GM23338 (cell line): ENCODE data around the gene POU2F3. TPM values are rescaled to one million over a fixed set of nuclear protein-coding genes. Genes with fewer than 3 reads are reported as not detected.

ENCODE experiments used
- ATAC-seq: fragments of 200-7000 bp; cut with Tn5 transposase; 3 replicates; pipeline ENCODE4 v1.9.1; 2020
- DNase-seq: peaks from one replicate; pipeline ENCODE4 v3.0.0-alpha.2; 2015; ENCODE audit warnings: low spot score
- H2AFZ ChIP-seq: fragments of 200-600 bp; sonication (generic); 2 replicates; pipeline ENCODE4 v1.8.0; 2016; ENCODE audit warnings: antibody characterized with exemption, mild to moderate bottlenecking, moderate library complexity
- H3F3A ChIP-seq: fragments of 200-600 bp; sonication (generic); replicated peaks from 2 replicates; pipeline ENCODE4 v1.8.0; 2017; ENCODE audit warnings: antibody characterized with exemption, mixed run types, low read depth
- H3K27ac ChIP-seq: fragments of 200-600 bp; sonication (generic); 2 replicates; pipeline ENCODE4 v1.6.1; 2016; ENCODE audit warnings: low read depth
- H3K27me3 ChIP-seq: fragments of 200-600 bp; sonication (generic); 2 replicates; pipeline ENCODE4 v1.8.0; 2016; ENCODE audit warnings: mild to moderate bottlenecking, mixed run types, moderate library complexity; ENCODE audit not compliant: insufficient read depth
- H3K36me3 ChIP-seq: fragments of 200-600 bp; sonication (generic); 2 replicates; pipeline ENCODE4 v1.8.0; 2016; ENCODE audit warnings: mild to moderate bottlenecking; ENCODE audit not compliant: insufficient read depth
- H3K4me1 ChIP-seq: fragments of 200-600 bp; sonication (generic); 2 replicates; pipeline ENCODE4 v1.8.0; 2016; ENCODE audit warnings: mild to moderate bottlenecking, moderate library complexity; ENCODE audit not compliant: insufficient read depth
- H3K4me2 ChIP-seq: fragments of 200-600 bp; sonication (generic); 2 replicates; pipeline ENCODE4 v1.7.1; 2017; ENCODE audit warnings: mixed run types
- H3K4me3 ChIP-seq: fragments of 200-600 bp; sonication (generic); 2 replicates; pipeline ENCODE4 v1.6.1; 2016; ENCODE audit warnings: mixed run types
- H3K79me2 ChIP-seq: fragments of 200-600 bp; sonication (generic); replicated peaks from 2 replicates; pipeline ENCODE4 v1.8.0; 2017; ENCODE audit warnings: mild to moderate bottlenecking; ENCODE audit not compliant: insufficient read depth
- H3K9me2 ChIP-seq: fragments of 200-600 bp; sonication (generic); 2 replicates; pipeline ENCODE4 v1.8.0; 2017; ENCODE audit not compliant: insufficient read depth
- H4K20me1 ChIP-seq: fragments of 200-600 bp; sonication (generic); replicated peaks from 2 replicates; pipeline ENCODE4 v1.8.0; 2017; ENCODE audit warnings: mild to moderate bottlenecking; ENCODE audit not compliant: insufficient read depth
- H3K27ac Mint-ChIP-seq: 2 replicates; pipeline ENCODE4 v1.8.0; 2020; ENCODE audit warnings: inconsistent platforms, mild to moderate bottlenecking, moderate library complexity, mixed read lengths
- H3K27me3 Mint-ChIP-seq: 3 replicates; pipeline ENCODE4 v1.8.0; 2022; ENCODE audit warnings: low read depth, mild to moderate bottlenecking, moderate library complexity, mixed read lengths, inconsistent platforms; ENCODE audit not compliant: insufficient read depth, poor library complexity
- H3K36me3 Mint-ChIP-seq: 3 replicates; pipeline ENCODE4 v1.8.0; 2021; ENCODE audit warnings: low read depth, mild to moderate bottlenecking, inconsistent platforms, moderate library complexity, mixed read lengths
- H3K4me1 Mint-ChIP-seq: 3 replicates; pipeline ENCODE4 v1.8.0; 2020; ENCODE audit warnings: mild to moderate bottlenecking, inconsistent platforms, mixed read lengths
- H3K4me3 Mint-ChIP-seq: 3 replicates; pipeline ENCODE4 v1.8.0; 2021; ENCODE audit warnings: moderate library complexity, mild to moderate bottlenecking, inconsistent platforms, mixed read lengths
- H3K9me3 Mint-ChIP-seq: 3 replicates; pipeline ENCODE4 v1.8.0; 2020; ENCODE audit warnings: moderate library complexity, mild to moderate bottlenecking, inconsistent platforms, mixed read lengths
- CREB1 ChIP-seq: fragments of 250-450 bp; sonication (Bioruptor Pico); IDR thresholded peaks from 2 replicates; pipeline ENCODE4 v1.5.0; 2020; ENCODE audit warnings: low read depth, mild to moderate bottlenecking, moderate library complexity
- EZH2 ChIP-seq: fragments of 200-600 bp; sonication (generic); IDR thresholded peaks from one replicate; pipeline ENCODE4 v1.8.0; 2017; ENCODE audit warnings: antibody characterized with exemption, mild to moderate bottlenecking, low read depth; ENCODE audit not compliant: unreplicated experiment
- NANOG ChIP-seq: IDR thresholded peaks from 2 replicates; pipeline ENCODE4 v1.6.1; 2016; ENCODE audit warnings: antibody characterized with exemption, borderline replicate concordance
- REST ChIP-seq: IDR thresholded peaks from one replicate; pipeline ENCODE4 v1.6.1; 2018; ENCODE audit warnings: antibody characterized with exemption; ENCODE audit not compliant: unreplicated experiment
- STAT1 ChIP-seq: IDR thresholded peaks from one replicate; pipeline ENCODE4 v1.6.1; 2016; ENCODE audit warnings: antibody characterized with exemption; ENCODE audit not compliant: unreplicated experiment
- ZNF331 ChIP-seq: fragments of 250-450 bp; sonication (Bioruptor Pico); IDR thresholded peaks from 2 replicates; pipeline ENCODE4 v1.5.0; 2020; ENCODE audit warnings: low read depth, mild to moderate bottlenecking, moderate library complexity
- ZNF462 ChIP-seq: fragments of 250-450 bp; sonication (Bioruptor Pico); IDR thresholded peaks from 2 replicates; pipeline ENCODE4 v1.5.0; 2020; ENCODE audit warnings: mild to moderate bottlenecking, moderate library complexity
- polyA plus RNA-seq: library from polyadenylated mRNA; unstranded; fragments of >200 nt; fragmentation: Nextera tagmentation; extraction: Ambion mirVana; gene quantifications from 2 replicates; pipeline ENCODE4 v1.2.1, GENCODE V29; 2016
- total RNA-seq: library from RNA; depleted of rRNA; stranded (reverse); fragments of >200 nt; shearing (Covaris generic); gene quantifications from 2 replicates; pipeline ENCODE4 v1.2.3, GENCODE V29; 2014

POU2F3 gene
- total and polyA plus RNA-seq, 2 experiments from 2014 or later: 0.45 to 0.79 TPM

- Histone ChIP-seq H3K27me3 (peaks cover 24% of the 10 kb centered on the region; the same call in 1 of the 2 replicates), H3K79me2 (peaks cover 7% of the 10 kb centered on the region; the same call in 1 of the 2 replicates), H3K4me2 (no peak overlapping the region; the same call in 1 of the 2 replicates), H2AFZ (no peak overlapping the region), H4K20me1 (peaks cover 3% of the 10 kb centered on the region; the same call in 1 of the 2 replicates), H3K9me2 (no peaks in the 10 kb centered on the region), H3K4me3 (no peak overlapping the region), H3K4me1 (peaks cover 7% of the 10 kb centered on the region), H3K27ac (no peak overlapping the region), H3F3A (peaks cover 10% of the 10 kb centered on the region; the same call in 1 of the 2 replicates), H3K36me3 (no peaks in the 10 kb centered on the region)
- TF ChIP-seq CREB1 (CRISPR knock-in tag): no peak
- TF ChIP-seq ZNF462: no peak
- no peak for TF ChIP-seq NANOG
- no peak for TF ChIP-seq STAT1
- TF ChIP-seq EZH2: no peak
- TF ChIP-seq ZNF331: no peak
- no peak for TF ChIP-seq REST
- Mint-ChIP-seq H3K4me3 (peak overlapping the region; percentile 85), H3K9me3 (no peaks in the 10 kb centered on the region), H3K4me1 (peaks cover 12% of the 10 kb centered on the region), H3K27ac (no peak overlapping the region), H3K27me3 (peaks cover 5% of the 10 kb centered on the region), H3K36me3 (peaks cover 8% of the 10 kb centered on the region; the same call in 2 of the 3 replicates)
- no peak for ATAC-seq
- no peak for DNase-seq
Observed at GRCh38 chr11:120326845-120327281, 86.9 kb downstream of the POU2F3 start.
